ENCODE data around the gene ACMSD.

ACMSD gene

DNA sequence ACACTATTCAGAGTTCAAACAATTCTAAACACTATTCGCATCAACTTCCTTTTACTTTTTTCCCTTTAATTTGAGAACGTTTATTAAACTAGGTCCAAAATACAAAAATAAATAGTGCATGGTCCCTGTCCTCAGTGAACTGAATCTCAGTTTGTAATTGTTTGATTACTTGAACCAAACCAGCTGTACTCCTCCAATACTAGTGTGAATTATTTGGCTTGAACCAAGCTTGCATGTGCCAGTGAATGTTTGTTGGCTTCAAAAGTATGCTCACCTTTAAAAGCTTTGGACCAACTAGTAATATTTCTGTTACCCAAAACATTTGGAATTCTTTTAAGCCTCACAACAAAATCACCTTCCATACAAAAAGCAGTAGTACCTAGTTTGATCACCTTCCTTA is 95.7 kb downstream of the ACMSD start:
- POLR2A ChIA-PET (ENCODE audit: low non-redundant PET), result no interaction called here
- CTCF ChIA-PET, result interaction anchor here (1.8 kb wide), 1 partner anchor 12 kb away, joined by 4 read pairs; no protein-coding TSS in a partner anchor
- no peak overlapping the region for H3K27ac ChIP-seq

GRCh38 chr2:134934641-134935040 is 96.2 kb downstream of the ACMSD start:
- POLR2A ChIA-PET (ENCODE audit: low non-redundant PET), result no interaction called here
- DNase-seq (ENCODE audit: low spot score), result peak; percentile 5
- TF ChIP-seq CTCF (conservative IDR thresholded peaks at IDR 0.05; ENCODE audit: low read depth), result no peak
- H3K27ac ChIP-seq, result no peak overlapping the region
- CTCF ChIA-PET, result interaction anchor here (0.7 to 1.8 kb wide), 2 partner anchors 13 to 464 kb away, joined by 3 to 4 read pairs; no protein-coding TSS in a partner anchor

More for the DNA sequence above, 95.7 kb downstream of the ACMSD start:
- no peak for DNase-seq (ENCODE audit: low spot score)
- no peak for TF ChIP-seq CTCF (conservative IDR thresholded peaks at IDR 0.05; ENCODE audit: low read depth)

DNA sequence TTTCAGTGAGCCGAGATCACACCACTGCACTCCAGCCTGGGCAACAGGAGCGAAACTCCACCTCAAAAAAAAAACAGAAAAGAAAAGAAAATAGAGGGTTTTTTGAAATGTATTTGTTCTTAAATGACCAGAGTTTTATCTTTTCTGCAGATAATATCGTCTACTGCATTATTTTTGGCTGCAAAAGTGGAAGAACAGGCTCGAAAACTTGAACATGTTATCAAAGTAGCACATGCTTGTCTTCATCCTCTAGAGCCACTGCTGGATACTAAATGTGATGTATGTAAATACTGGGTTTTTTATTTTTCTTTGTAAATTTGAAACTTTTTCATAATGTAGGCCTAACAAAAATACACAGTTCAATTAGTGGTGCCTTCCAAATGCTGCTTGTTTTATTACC is 98.3 kb downstream of the ACMSD start:
- no peak for TF ChIP-seq CTCF (conservative IDR thresholded peaks at IDR 0.05; ENCODE audit: low read depth)
- ChIA-PET CTCF (no interaction called here), POLR2A (ENCODE audit: low non-redundant PET) (no interaction called here)
- no peak overlapping the region for H3K27ac ChIP-seq
- no peak for DNase-seq (ENCODE audit: low spot score)

- ChIA-PET CTCF (no interaction called here), POLR2A (ENCODE audit: low non-redundant PET) (no interaction called here)
- no peak for DNase-seq (ENCODE audit: low spot score)
- TF ChIP-seq CTCF (conservative IDR thresholded peaks at IDR 0.05; ENCODE audit: low read depth), result no peak
- H3K27ac ChIP-seq, result no peak overlapping the region
Measured at GRCh38 chr2:134943540-134943939, 105.1 kb downstream of the ACMSD start.

GRCh38 chr2:134944975-134945374 is 106.6 kb downstream of the ACMSD start:
- POLR2A ChIA-PET (ENCODE audit: low non-redundant PET), result no interaction called here
- no peak for TF ChIP-seq CTCF (conservative IDR thresholded peaks at IDR 0.05; ENCODE audit: low read depth)
- H3K27ac ChIP-seq, result no peak overlapping the region
- no peak for DNase-seq (ENCODE audit: low spot score)
- CTCF ChIA-PET, result no interaction called here

DNA sequence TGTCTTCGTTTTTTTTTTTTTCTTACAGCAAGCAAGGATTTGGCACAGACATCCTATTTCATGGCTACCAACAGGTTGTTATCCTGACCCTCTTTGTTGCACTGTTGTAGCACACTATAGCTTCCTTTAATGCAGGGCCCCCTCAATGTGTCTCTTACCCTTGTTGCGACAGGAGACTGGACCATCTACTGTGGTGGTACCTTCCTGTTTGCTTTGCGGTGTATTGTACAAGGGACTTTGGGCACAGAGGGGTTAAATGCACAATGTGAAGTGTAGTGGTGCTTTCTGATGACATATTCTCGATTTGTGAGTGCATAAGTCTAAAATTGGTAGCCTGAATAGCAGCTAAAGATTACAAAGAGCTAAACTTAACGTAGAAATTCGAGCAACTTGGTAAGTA is 107.7 kb downstream of the ACMSD start:
- DNase-seq (ENCODE audit: low spot score), result no peak
- no peak for TF ChIP-seq CTCF (conservative IDR thresholded peaks at IDR 0.05; ENCODE audit: low read depth)
- CTCF ChIA-PET, result interaction anchor here (1.2 kb wide), 1 partner anchor 58 kb away, joined by 5 read pairs; no protein-coding TSS in a partner anchor
- POLR2A ChIA-PET (ENCODE audit: low non-redundant PET), result no interaction called here
- H3K27ac ChIP-seq, result no peak overlapping the region

All from RWPE1 (cell line).